ENCODE measurements around the gene ITGAL. TPM values are rescaled to one million over a fixed set of nuclear protein-coding genes. Genes with fewer than 3 reads are reported as not detected.

The ITGAL gene
- total and polyA plus RNA-seq, 2 of the 13 experiments (the other 11 are each of a cell fraction or from before 2014, with no cell fraction given) = 0.86 to 1.2 TPM

- no peak for TF ChIP-seq HBP1 (CRISPR knock-in tag; IDR thresholded peaks at IDR 0.05; ENCODE audit: low read depth)
- TF ChIP-seq ZBTB1 (CRISPR knock-in tag; IDR thresholded peaks at IDR 0.05; ENCODE audit: borderline replicate concordance) = no peak
- TF ChIP-seq SNRNP70 (IDR thresholded peaks at IDR 0.05; ENCODE audit: low read depth, low read length) = no peak
- no peak for TF ChIP-seq HES4 (CRISPR knock-in tag; IDR thresholded peaks at IDR 0.05; ENCODE audit: borderline replicate concordance)
- TF ChIP-seq ZNF883 (CRISPR knock-in tag; IDR thresholded peaks at IDR 0.05; ENCODE audit: not compliant biosample characterization) = no peak
Observed at GRCh38 chr16:30569281-30569680, 96.7 kb downstream of the ITGAL start (continued).

GRCh38 chr16:30569746-30570635, 97.4 kb downstream of the ITGAL start:
- Histone ChIP-seq H3K4me2 (ENCODE audit: low read depth, low read length) (peak overlapping the region; percentile 94), H2AFZ (ENCODE audit: low read length) (no peak overlapping the region), H3K9me3 (ENCODE audit: low read length) (no peaks in the 10 kb centered on the region), H3K4me1 (ENCODE audit: insufficient read depth, low read length) (peaks cover 75% of the 10 kb centered on the region), H3K79me2 (ENCODE audit: insufficient read depth, low read length) (peaks cover 2% of the 10 kb centered on the region), H3K27ac (ENCODE audit: extremely low read length, insufficient read depth, low read length) (no peak overlapping the region), H3K27me3 (ENCODE audit: control insufficient read depth in 1 of 2, insufficient read depth in 2 of 2, low read length in 2 of 2) (no peaks in the 10 kb centered on the region), H4K20me1 (ENCODE audit: insufficient read depth, low read length) (no peaks in the 10 kb centered on the region), H3K9ac (ENCODE audit: insufficient read depth, low read depth, low read length) (peak overlapping the region; percentile 12; the same call in 1 of the 2 replicates), H3K4me3 (replicated peaks in 1 of 3; ENCODE audit: insufficient read depth in 1 of 3, low read depth in 2 of 3, low read length in 3 of 3) (no peak overlapping the region), H3K36me3 (replicated peaks in 1 of 2; ENCODE audit: control insufficient read depth in 1 of 2, insufficient read depth in 2 of 2, low read length in 2 of 2) (no peaks in the 10 kb centered on the region)
- TF ChIP-seq NRL (CRISPR knock-in tag; IDR thresholded peaks at IDR 0.05; ENCODE audit: borderline replicate concordance) = 0 out of 2 replicates have a peak, but pooled peaks have one; percentile 65
- TF ChIP-seq TAF1 (CRISPR knock-in tag; IDR thresholded peaks at IDR 0.05) = 0 out of 2 replicates have a peak, but pooled peaks have one; percentile 11
- TF ChIP-seq NFKB2 (CRISPR knock-in tag; IDR thresholded peaks at IDR 0.05; ENCODE audit: borderline replicate concordance) = no peak
- TF ChIP-seq ZNF510 (CRISPR knock-in tag; IDR thresholded peaks at IDR 0.05; ENCODE audit: low read depth) = no peak
- TF ChIP-seq ZBTB38 (CRISPR knock-in tag; IDR thresholded peaks at IDR 0.05) = 0 out of 2 replicates have a peak, but pooled peaks have one; percentile 35
- TF ChIP-seq AGO2 (optimal IDR thresholded peaks at IDR 0.05; ENCODE audit: low read depth, low read length) = peak; percentile 43
- 0 out of 2 replicates have a peak, but pooled peaks have one; percentile 52 for TF ChIP-seq RBFOX2 (IDR thresholded peaks at IDR 0.05; ENCODE audit: low read depth, low read length)
- peak; percentile 27; the same call in 1 of the 2 replicates for TF ChIP-seq ZNF768 (CRISPR knock-in tag; IDR thresholded peaks at IDR 0.05)
- no peak for TF ChIP-seq ZNF577 (CRISPR knock-in tag; IDR thresholded peaks at IDR 0.05; ENCODE audit: borderline replicate concordance, low read depth)
- peak; percentile 38 for TF ChIP-seq ZNF781 (CRISPR knock-in tag; IDR thresholded peaks at IDR 0.05; ENCODE audit: borderline replicate concordance, not compliant biosample characterization)
- no peak for TF ChIP-seq RARG (CRISPR knock-in tag; IDR thresholded peaks at IDR 0.05; ENCODE audit: low read depth)
- TF ChIP-seq ZMYM4 (CRISPR knock-in tag; IDR thresholded peaks at IDR 0.05) = no peak
- no peak for TF ChIP-seq SP2 (CRISPR knock-in tag; IDR thresholded peaks at IDR 0.05)
- ChIA-PET CTCF (ENCODE audit: low intra/inter-chr PET ratio, low total read pairs) (no interaction called here), POLR2A (interaction anchor here (1.2 to 3.3 kb wide), 5 partner anchors 12 to 140 kb away, joined by 3 to 73 read pairs (median 17); partner anchors contain the start of genes DCTPP1, ZNF747 and ZNF764)
- in situ Hi-C loops (cut with HindIII; ENCODE audit: extremely low pct_ligation_motif_present, low pct_unique_long_range_greater_than_20kb) = loop anchor here (5.0 kb wide), 1 partner anchor 52 kb away; no protein-coding TSS in a partner anchor
- intact Hi-C loops (cut with micrococcal nuclease; ENCODE audit: unreplicated experiment) = loop anchor here (2.0 kb wide), 1 partner anchor 29 kb away; no protein-coding TSS in a partner anchor
- no TSS peak for BruUV-seq (replicated peaks)
- DNase-seq (ENCODE audit: low spot score) (no peak), ATAC-seq (no peak), FAIRE-seq (no peak)
- 97% methylated on average over 34 of the region's 44 CpGs for WGBS (ENCODE audit: low lambda C conversion rate)
